Activated CD8-positive, alpha-beta memory T cell treated with anti-CD3 and anti-CD28 coated beads for 4 hours (primary cell): ENCODE measurements around the gene TMEM18.

ENCODE experiments used
- DNase-seq, 2 donors: peaks; one replicate each; pipeline ENCODE4 v3.0.0-alpha.2; 2020; ENCODE audit warnings: low read depth in 2 of 2

TMEM18 gene

DNA sequence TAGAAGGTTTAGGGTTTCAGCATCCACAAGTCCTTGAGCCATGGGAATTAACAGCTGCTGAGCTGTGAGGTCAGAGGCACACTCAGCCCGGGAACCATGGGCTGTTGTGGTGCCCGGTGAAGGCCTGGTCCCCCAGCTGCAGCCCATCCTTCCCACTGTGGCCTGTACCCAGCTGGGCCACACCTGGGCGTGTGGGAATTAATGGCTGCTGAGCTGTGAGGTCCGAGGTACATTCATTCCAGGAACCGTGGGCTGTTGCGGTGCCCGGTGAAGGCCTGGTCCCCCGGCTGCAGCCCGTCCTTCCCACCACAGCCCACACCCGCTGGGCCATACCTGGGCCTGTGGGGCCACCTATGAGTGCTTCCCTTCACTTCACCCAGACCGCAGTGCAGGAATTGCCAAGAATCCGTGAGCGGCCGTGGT lies 25.2 kb downstream of the TMEM18 start:
- DNase-seq: no peak

DNA sequence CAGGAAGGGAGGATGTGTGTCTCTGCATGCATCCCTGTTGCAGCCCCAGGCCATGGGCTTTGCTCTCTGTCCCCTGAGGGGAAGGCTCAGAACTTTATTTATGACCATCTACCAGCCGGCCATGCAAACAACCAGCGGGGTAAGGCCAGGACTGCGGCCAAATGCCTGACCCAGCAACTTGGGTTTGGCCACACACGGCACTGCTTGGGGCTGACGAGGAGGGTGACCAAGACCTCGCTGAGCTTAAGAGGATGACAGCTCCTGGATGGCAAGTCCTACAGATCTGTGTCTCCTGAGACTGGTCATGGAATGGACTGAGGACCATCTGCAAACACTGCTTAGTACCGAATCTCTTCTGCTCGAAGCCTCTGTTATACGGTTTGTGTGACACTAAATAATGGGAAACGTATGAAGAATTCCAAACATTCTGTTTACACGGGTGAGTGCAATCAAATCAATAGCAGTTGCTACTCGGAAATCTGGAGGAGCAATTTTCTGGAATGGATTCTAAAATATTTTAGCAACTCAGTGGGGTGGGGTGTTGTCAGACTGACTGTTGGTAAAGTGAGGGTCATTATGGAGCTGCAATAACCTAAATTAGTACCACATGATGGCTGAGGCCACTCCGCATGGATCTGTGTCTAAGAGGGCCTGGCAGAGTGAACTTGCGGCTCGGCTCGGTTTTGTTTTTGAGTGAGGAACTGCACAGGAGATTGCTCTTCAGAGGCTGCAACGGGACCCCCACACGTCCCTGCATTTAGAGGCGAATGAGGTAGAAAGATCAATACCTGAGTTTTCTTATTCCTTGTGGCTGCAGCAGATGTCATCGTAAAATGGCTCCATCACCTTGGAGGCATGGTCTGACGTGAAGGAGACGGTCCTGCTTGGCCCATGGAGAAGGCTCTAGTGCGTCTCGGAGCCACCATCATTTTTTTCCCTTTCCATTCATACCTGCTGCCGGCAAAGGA lies 26.6 kb downstream of the TMEM18 start:
- DNase-seq: no peak

DNA sequence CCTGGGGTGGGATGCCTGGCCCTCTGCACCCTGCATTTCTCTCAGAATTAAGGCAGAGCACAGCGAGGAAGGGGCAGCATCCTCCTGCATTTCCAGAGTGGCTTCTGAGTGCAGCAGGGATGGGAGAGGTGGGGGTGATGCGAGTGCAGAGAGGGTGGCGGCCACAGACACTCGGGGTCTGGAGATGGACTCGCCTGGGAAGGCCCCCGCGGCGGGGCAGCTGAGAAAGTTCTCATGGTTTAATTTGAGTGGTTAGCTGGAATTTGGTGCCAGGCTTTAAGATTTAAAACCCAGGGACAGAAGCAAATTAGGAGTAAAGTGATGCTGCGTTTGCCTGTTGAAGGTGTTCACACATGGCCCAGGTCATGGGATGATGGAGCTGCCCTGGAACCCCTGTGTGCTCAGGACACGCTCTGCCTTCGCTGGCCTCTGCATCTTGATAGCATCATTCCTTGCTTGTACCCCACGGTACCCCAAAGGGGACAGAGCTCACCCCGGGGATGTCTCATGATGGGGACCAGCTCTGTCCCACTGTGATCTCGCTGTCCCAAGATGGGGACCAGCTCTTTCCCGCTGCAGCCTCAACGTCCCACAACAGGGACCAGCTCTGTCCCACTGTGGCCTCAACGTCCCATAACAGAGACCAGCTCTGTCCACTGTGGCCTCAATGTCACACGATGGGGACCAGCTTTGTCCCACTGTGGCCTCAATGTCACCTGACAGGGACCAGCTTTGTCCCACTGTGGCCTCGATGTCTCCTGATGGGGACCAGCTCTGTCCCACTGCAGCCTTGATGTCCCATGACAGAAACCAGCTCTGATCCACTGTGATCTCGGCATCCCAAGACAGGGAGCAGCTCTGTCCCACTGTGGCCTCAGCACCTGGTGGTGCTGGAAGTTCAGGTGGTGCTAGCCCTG lies 27.5 kb downstream of the TMEM18 start:
- DNase-seq: no peak

DNA sequence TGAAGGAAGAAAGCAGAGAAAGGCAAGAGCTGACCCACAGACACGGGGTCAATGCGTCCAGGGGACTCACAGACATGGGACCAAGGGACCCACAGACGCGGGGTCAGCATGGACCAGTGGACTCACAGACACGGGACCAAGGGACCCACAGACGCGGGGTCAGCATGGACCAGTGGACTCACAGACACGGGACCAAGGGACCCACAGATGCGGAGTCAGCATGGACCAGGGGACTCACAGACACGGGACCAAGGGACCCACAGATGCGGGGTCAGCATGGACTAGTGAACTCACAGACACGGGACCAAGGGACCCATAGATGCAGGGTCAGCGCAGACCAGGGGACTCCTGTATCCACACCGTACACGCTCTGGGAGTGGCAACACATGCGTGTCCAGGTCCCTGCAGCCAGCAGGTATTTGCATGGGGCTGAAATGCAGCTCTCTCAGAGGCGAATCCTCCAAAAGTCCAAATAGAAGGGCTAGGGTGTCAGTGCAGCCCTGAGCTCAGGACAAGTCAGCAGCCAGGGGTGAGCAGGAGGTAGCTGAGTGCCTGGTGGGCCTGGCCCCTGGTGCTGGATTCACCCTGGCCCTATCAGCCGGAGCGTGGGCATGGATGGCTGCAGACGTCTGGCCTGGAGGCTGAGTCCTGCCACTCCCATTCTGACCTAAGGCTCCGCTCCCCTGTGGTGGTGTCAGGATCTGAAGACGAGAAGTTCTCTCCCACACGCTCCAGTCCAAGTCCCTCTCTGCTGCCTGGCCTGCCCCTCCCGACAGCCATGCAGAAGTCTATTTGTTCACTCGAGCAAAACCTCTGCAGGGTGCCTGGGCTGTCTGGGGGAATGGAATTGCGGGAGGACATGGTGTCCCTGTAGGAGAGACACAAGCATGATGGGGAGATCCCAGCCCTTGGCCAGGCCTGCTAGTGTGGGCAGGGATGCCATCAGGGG lies 28.5 kb downstream of the TMEM18 start:
- DNase-seq: no peak

DNA sequence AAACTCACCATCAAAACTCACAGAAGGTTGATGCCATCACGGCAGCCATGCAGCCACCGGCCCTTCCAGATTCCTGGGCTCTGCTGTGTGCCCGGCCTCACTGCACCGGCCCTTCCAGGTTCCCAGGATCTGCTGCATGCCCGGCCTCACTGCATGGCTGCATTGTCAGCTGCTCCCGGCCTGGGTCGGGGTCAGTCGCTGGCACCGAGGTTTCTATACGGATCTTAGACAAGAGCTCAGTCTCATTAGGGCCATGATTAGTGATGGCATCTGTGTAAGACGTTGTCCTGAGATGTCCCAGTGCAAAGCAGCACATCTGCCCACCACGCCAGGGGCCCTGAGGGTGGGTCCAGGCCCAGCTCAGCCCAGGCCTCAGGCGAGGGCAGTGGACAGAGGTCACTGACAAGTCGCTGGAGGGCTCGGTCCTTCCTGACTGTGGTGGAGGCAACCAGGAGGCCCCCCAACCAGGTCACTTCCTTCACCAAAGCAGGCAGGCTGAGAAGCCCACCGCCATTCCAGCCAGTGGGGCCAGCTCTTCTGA lies 29.4 kb downstream of the TMEM18 start:
- no peak for DNase-seq

DNA sequence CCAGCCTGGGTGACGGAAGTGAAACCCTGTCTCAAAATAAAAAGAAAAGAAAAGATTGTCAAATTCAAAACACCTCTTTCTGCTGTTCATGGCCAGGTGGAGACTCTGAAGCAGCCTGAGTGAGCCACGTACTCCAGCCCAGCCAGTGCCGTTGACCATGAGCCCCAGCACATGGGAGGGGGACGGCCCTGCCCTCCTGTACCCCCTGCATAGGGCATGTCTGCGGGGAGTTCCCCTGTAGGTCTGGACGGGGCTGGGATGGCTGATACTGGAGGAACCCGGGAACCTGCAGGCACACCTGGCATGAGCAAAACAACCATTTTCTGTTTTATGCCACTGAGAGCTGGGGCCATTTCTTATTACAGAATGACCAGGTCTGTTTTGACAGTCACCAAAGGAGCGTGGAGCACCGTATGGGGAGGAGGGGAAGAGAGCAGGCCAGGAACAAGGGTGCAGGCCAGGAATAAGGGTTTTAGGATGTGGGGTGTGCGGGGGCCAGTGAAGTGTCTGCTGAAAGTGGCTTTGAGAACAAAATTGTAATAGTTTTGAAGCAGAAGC lies 30.1 kb downstream of the TMEM18 start:
- no peak for DNase-seq

DNA sequence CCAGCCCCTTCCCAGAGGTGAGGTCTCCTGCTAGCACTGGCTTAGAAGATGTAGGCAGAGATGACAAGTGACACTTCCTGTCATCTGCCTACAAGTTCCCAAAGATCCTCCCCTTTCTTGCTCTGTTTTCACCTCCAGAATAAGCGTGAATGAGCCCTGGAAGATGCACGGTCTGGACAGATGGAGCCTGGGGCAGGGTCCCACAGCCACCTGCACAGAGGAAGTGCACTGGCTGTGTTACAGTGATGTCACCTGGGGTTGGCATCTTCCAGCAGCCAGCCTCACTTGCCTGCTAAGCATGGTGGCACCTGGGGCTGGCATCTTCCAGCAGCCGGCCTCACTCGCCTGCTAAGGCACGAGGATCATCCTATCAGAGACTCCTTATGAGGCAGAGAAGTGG lies 32.3 kb downstream of the TMEM18 start:
- no peak for DNase-seq

DNA sequence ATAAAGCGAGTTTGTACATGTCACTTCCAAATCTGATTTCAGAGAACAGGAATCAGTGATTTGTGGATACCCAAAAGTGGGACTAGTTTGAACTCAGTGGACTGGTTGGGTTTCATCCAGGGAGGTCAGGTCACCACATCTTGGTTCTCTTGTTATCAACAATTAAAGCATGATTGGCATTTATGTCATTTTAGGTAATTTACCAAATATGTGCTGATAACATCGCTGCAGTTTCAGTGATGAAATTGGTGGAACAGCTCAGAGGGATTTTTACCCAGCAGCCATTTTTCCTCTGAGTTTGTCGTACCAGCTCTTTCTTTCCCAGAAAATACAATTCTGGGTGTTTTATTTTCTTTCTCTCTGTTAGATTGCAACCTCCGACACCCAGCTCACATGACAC lies 33.4 kb downstream of the TMEM18 start:
- no peak for DNase-seq

DNA sequence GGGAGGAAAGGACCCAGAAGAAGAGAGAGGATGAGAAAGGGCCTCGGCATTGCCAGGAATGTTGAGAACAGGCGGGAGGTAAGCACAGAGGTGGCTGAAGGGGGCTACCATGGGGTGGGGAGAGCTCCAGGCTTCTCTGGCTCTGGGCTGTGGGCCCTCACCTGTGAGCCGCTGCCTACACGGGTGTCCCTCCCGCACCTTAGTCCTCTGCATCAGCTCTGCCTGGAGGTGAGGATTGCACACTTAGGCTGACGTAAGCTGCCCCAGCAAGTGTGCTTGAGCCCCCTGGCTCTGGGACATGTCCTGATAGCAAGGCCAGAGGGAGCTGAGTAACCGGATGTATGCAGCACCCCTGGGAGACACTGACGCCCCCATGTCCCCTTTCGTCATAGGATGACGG lies 33.9 kb downstream of the TMEM18 start:
- DNase-seq: no peak

DNA sequence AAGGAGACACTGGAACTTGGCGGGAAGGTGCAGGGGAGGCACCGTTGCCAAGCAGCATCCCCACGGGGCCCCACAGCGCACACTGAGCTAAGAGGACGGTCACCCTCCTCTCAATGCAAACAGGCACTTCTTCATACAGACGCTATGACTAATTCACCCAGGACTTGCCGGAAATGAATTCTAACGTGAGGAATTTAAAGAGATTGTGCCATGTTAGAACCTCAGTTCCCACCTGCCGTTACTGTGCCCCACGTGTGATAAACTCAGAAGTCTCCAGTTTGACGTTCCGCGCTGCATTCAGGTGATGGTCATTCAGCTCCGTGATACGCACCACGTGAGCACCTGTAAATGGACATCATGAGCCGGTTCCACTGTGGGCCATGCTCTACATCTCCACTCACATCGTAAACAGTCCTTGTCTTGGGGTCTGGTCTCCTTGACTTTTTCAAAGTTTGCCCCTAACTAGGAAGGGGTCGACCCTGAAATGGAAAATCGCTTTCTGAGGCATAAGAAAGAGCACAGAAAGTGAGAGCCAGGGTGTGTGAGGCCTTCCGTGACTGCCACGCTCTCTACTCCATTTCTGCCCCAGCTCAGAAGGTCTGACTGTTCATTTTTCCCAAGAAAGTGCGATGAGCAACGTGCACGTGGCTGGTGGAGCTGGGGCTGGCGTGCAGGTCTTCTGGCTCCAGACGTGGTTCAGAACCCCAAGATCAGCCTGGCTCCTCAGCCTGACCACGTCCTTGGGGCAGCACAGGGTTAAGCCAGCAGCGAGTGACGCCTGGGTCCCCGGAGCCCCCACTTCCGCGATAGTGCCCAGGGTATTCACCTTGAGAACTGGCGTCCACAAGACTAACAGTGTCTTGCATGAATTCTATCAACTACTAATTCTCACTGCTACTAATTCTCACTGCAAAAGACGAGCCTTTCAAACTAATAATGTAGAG lies 35.1 kb downstream of the TMEM18 start:
- DNase-seq: no peak

DNA sequence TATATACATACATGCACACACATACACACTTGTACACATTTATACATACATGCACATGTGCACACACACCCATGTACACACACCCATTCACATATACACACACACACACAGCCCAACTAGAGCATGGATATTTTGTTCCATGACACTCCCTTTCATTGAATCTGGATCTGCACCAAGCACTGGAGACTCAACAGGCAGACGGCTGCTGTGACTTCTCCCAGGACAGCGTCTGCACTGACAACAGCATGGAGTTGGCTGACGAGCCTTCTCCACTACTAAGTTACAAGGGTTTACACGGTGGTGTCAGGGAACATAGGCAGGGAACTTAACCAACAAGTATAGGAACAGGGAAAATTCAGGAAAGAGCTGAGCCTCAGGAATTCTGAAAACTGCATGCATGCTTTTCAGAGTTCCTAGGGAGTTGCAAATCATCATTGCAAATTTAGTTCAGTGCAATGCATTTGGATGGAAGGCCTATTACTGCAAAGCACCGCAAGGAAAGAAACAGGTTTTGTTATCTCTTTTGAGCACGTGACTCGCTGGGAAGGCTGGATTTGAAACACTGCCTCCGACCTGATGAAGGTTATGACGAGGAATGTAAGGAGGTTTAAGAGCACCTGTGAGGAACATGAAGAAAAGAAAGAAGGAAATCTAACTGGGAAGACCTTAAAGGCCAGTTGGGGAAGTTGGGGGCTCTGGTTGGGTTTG lies 35.9 kb downstream of the TMEM18 start:
- DNase-seq: no peak

DNA sequence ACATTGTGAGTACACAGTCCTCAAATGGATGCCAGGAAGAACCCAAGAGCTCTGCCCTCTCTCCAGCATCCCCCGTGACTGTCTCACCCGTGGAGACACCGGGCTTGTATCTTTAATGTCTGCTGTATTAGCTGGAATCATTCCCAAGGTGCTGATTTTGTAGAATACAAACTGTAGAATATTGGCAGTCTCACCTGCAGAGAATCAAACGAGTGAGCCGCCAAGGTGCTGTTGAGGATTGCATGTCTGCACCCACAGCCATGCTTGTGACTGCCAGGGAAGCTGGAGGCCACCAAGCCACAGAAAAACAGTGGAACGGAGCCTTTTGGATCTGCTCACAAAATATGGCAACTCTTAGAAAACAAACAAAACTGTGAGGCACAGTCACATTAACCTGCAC lies 37.5 kb downstream of the TMEM18 start:
- DNase-seq: no peak

DNA sequence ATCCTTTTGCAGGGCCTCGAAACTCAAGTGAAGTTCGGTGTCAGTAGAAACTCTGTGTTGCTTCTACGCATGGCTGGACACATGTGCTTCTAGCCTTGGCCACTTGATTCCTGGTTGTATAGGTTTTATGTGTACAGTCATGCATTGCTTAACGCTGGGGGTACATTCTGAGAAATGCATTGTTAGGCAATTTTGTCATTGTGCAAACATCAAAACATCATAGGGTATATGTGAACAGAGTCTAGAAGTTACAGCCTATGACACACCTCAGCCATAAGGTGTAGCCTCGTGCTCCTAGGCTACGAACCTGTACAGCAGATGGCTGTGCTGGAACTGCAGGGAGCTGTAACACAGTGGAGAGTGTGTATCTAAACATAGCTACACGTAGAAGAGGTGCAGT lies 39.4 kb downstream of the TMEM18 start:
- no peak for DNase-seq

DNA sequence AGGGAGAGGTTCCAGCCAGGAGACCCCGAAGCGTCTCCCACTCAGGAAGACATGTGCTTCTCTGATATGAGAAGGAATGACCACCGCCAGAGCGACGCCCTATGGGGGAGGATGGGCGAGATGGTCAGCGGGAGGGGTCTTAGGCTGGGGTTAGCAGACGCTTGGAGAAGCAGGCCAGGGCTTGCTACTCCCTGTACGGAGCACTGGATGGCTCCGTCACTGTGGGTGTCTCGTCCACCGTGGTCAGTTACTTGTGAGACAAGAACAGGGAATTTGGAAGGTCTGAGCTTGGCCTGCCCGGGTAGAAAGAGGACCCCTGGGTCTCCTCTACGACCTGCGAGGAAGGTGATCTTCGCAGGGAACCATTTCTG lies 39.8 kb downstream of the TMEM18 start:
- no peak for DNase-seq

DNA sequence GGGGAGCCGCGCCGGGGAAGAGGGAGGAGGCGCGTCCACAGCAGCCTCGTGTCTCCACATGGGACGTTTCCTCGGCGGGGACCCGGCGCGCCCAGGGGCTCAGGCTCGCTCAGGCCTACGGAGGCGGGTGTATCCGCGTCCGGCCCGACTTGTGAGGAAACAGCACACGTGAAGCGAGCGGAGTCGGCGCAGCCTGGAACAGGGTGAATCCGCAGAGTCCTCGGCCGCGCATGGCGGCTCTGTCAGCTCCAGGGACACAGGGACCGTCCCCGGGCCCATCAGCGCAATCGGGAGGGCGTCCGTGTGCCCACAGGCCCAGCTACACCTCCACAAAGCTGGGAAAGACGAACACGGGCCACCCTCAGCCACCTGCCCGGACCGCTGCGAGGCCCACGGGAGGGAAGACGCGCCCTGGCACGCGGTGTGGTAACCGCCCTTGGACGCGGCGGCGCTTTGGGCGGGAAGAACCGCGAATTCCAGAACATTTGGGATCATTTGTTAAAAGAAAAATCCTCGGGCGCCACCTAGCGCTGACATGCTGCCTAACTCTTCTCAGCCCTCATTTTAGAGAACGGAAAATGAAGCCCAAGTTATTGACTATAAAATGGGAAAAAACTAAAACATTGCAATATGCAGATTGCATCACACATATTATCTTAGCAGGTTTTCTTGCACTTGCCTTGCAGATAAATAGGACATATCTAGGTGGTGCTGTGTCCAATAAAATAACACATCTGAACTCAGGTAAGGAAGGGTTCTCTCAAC lies 40.4 kb downstream of the TMEM18 start:
- no peak for DNase-seq

DNA sequence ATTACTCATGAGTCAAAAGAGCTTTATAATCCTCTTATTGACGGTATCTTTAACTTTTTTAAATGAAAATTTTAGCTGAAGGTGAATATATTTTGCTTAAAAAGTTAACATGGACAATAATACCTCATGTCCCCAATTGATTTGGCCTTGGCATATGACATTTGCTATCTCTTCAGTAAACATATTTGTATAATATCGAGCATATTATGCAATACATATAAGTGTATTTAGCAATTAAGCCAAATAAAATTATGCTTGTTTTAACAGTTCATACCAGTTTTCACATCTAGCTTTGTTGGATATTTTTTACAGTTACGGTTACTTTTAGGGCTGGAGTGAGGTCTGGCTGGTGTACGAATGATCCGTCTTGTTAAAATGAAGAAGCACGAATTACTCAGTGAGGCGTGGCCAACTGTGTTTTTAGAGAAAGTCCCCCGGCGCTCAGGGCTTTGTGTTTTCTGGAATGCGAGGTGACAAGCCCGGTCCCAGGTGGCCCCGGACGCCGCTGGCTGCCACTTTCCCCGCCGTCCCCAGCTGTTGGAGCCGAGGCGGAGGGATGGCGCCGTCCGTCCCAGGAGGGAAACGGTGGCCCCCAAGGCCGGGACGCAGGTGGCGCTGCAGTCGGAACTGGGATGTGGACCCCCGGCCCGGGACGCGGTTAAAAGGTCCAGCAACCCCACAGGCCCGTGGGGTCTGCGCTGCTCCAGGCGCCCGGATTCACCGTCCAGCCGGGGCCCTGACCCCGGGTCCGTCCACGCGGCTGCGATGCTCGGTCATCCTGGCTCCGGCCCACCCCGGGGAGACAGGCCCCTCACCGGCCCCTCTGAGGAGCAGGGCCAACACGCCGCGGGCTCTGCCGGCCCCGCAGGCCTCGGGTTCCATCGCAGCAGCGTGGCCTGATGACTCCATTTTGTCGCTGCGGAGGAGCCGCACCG lies 41.3 kb downstream of the TMEM18 start:
- DNase-seq: no peak
